Measurements from ENCODE around the gene TMEM150C.

The TMEM150C gene

DNA sequence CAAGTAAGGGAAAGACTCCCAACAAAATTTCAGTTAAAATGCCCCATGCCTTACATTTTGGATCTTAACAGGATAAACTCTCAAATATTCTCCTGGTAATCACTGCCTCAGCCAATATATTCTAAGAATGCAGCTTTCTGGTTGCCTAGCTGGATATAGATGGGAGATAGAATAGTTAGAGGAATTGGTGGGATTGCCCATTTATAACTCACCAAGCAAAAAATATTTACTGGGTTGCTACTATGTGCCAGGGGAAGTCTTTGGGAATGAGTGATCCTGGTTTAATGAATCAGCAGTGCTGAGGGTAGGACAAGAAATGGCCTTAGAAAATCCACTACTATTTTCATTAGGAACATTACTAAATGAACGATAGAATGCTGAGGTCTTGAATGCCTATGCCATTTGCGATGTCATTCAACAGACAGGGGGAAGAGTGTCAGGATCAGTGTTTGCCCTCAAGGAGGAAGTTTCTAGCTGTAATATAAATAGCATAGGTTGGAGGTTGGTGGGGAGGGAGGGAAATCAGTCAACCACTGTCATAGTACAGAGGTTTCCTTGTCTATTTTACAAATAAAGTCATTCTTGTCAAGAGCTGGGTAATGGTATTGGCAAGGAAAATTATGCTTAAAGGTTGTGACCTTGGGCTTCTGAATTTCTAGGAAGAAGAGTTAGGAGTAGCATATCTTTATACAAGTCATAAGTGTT is 67.9 kb downstream of the TMEM150C start:
- H3K9me3 ChIP-seq (ENCODE audit: severe bottlenecking), result no peaks in the 10 kb centered on the region
- H3K4me1 ChIP-seq (ENCODE audit: insufficient read depth, poor library complexity, severe bottlenecking), result no peaks in the 10 kb centered on the region
- no peak overlapping the region for H3K27ac ChIP-seq (ENCODE audit: poor library complexity, severe bottlenecking)
- TF ChIP-seq, protein P1, sequence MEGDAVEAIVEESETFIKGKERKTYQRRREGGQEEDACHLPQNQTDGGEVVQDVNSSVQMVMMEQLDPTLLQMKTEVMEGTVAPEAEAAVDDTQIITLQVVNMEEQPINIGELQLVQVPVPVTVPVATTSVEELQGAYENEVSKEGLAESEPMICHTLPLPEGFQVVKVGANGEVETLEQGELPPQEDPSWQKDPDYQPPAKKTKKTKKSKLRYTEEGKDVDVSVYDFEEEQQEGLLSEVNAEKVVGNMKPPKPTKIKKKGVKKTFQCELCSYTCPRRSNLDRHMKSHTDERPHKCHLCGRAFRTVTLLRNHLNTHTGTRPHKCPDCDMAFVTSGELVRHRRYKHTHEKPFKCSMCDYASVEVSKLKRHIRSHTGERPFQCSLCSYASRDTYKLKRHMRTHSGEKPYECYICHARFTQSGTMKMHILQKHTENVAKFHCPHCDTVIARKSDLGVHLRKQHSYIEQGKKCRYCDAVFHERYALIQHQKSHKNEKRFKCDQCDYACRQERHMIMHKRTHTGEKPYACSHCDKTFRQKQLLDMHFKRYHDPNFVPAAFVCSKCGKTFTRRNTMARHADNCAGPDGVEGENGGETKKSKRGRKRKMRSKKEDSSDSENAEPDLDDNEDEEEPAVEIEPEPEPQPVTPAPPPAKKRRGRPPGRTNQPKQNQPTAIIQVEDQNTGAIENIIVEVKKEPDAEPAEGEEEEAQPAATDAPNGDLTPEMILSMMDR (IDR thresholded peaks at IDR 0.05; ENCODE audit: poor library complexity, severe bottlenecking), result no peak
- H3K36me3 ChIP-seq (ENCODE audit: low read depth), result no peaks in the 10 kb centered on the region
- no peak overlapping the region for H3K4me3 ChIP-seq (ENCODE audit: severe bottlenecking)
- no peaks in the 10 kb centered on the region for H3K27me3 ChIP-seq (ENCODE audit: insufficient read depth, poor library complexity, severe bottlenecking)
- no peak for DNase-seq (ENCODE audit: low spot score)
- ATAC-seq (ENCODE audit: low read depth), result no peak

- no peak overlapping the region for H3K4me3 ChIP-seq (ENCODE audit: severe bottlenecking)
- H3K4me1 ChIP-seq (ENCODE audit: insufficient read depth, poor library complexity, severe bottlenecking), result no peaks in the 10 kb centered on the region
- no peaks in the 10 kb centered on the region for H3K36me3 ChIP-seq (ENCODE audit: low read depth)
- H3K27me3 ChIP-seq (ENCODE audit: insufficient read depth, poor library complexity, severe bottlenecking), result no peaks in the 10 kb centered on the region
- no peak overlapping the region for H3K27ac ChIP-seq (ENCODE audit: poor library complexity, severe bottlenecking)
- no peaks in the 10 kb centered on the region for H3K9me3 ChIP-seq (ENCODE audit: severe bottlenecking)
- TF ChIP-seq, protein P1 (IDR thresholded peaks at IDR 0.05; ENCODE audit: poor library complexity, severe bottlenecking), result no peak
- no peak for DNase-seq (ENCODE audit: low spot score)
- ATAC-seq (ENCODE audit: low read depth), result no peak
These were observed 70.4 kb downstream of the TMEM150C start for GRCh38 chr4:82491251-82491960.

- no peak for DNase-seq (ENCODE audit: low spot score)
These were observed 71.8 kb downstream of the TMEM150C start for GRCh38 chr4:82489987-82490386.

GRCh38 chr4:82489076-82489475 is 72.7 kb downstream of the TMEM150C start:
- no peaks in the 10 kb centered on the region for H3K4me1 ChIP-seq (ENCODE audit: insufficient read depth, poor library complexity, severe bottlenecking)
- ATAC-seq (ENCODE audit: low read depth), result no peak
- TF ChIP-seq, protein P1 (IDR thresholded peaks at IDR 0.05; ENCODE audit: poor library complexity, severe bottlenecking), result no peak

More at GRCh38 chr4:82489987-82490386, 71.8 kb downstream of the TMEM150C start:
- Histone ChIP-seq H3K4me1 (ENCODE audit: insufficient read depth, poor library complexity, severe bottlenecking) (no peaks in the 10 kb centered on the region), H3K27me3 (ENCODE audit: insufficient read depth, poor library complexity, severe bottlenecking) (no peaks in the 10 kb centered on the region), H3K36me3 (ENCODE audit: low read depth) (no peaks in the 10 kb centered on the region), H3K4me3 (ENCODE audit: severe bottlenecking) (no peak overlapping the region), H3K27ac (ENCODE audit: poor library complexity, severe bottlenecking) (no peak overlapping the region), H3K9me3 (ENCODE audit: severe bottlenecking) (no peaks in the 10 kb centered on the region)
- TF ChIP-seq, protein P1 (IDR thresholded peaks at IDR 0.05; ENCODE audit: poor library complexity, severe bottlenecking), result no peak
- ATAC-seq (ENCODE audit: low read depth), result no peak

More at GRCh38 chr4:82489076-82489475, 72.7 kb downstream of the TMEM150C start:
- no peaks in the 10 kb centered on the region for H3K9me3 ChIP-seq (ENCODE audit: severe bottlenecking)
- H3K4me3 ChIP-seq (ENCODE audit: severe bottlenecking), result no peak overlapping the region
- H3K27ac ChIP-seq (ENCODE audit: poor library complexity, severe bottlenecking), result no peak overlapping the region
- H3K36me3 ChIP-seq (ENCODE audit: low read depth), result no peaks in the 10 kb centered on the region
- no peak for DNase-seq (ENCODE audit: low spot score)
- H3K27me3 ChIP-seq (ENCODE audit: insufficient read depth, poor library complexity, severe bottlenecking), result no peaks in the 10 kb centered on the region
